ENCODE measurements around the gene AARSD1.

GRCh38 chr17:42980274-42980765, 16.1 kb upstream of the AARSD1 start, which contains the start of gene RUNDC1:
- no peak for TF ChIP-seq CTCF (conservative IDR thresholded peaks at IDR 0.05)
- TF ChIP-seq ZFX (IDR thresholded peaks at IDR 0.05) = no peak

Data from C4-2B (cell line).